Brain microvascular endothelial cell (primary cell): ENCODE measurements around the gene SUCLG2.

Experiments used
- DNase-seq: peaks from one replicate; pipeline ENCODE4 v3.0.0-alpha.2; 2020
- H3K27ac ChIP-seq: fragments of 250-450 bp; sonication (Bioruptor Pico); 2 replicates; pipeline ENCODE4 v1.5.1; 2020; ENCODE audit warnings: mild to moderate bottlenecking, moderate library complexity
- H3K27me3 ChIP-seq: fragments of 250-450 bp; sonication (Bioruptor Pico); replicated peaks from 2 replicates; pipeline ENCODE4 v1.5.1; 2020; ENCODE audit warnings: mild to moderate bottlenecking
- H3K36me3 ChIP-seq: fragments of 250-450 bp; sonication (Bioruptor Pico); replicated peaks from 2 replicates; pipeline ENCODE4 v1.5.1; 2020; ENCODE audit warnings: mild to moderate bottlenecking
- H3K4me3 ChIP-seq: 2 replicates; pipeline ENCODE4 v1.5.1; 2011; ENCODE audit warnings: low read depth, mild to moderate bottlenecking, control low read depth, low read length, moderate library complexity
- in situ Hi-C: cut with HindIII; loops from 2 replicates; pipeline ENCODE4 v1.10.0; 2017; ENCODE audit warnings: low sequenced_read_pairs, low pct_ligation_motif_present
- TF ChIP-seq, protein P1 (sequence below): IDR thresholded peaks from 2 replicates; pipeline ENCODE4 v1.5.1; 2011; ENCODE audit warnings: low read depth, mild to moderate bottlenecking, moderate library complexity, low read length, control low read depth, inconsistent platforms; ENCODE audit errors: missing control alignments

Gene SUCLG2

DNA sequence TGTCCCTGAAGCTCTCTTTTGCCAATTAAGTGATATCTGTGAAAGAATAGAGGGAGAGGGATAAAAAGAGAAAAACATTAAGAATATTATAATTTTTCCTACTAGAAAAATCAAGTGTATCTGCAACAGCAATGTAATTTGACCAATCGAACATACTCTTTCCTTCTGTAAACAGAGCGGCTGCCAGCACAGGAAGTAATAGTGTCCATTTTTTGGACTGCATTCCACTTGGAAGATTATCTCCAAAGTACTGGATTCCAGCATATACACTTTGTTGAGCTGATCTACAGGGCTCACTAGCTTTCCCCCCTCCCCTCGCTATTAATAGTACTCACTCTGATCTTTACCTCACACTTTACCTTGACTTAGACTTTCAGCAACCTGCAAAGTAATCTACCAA is 90.4 kb downstream of the SUCLG2 start:
- H3K27ac ChIP-seq = no peak overlapping the region
- DNase-seq = peak; percentile 20
- H3K36me3 ChIP-seq = no peaks in the 10 kb centered on the region
- H3K4me3 ChIP-seq = no peak overlapping the region
- in situ Hi-C loops = no loop called here
- TF ChIP-seq, protein P1, sequence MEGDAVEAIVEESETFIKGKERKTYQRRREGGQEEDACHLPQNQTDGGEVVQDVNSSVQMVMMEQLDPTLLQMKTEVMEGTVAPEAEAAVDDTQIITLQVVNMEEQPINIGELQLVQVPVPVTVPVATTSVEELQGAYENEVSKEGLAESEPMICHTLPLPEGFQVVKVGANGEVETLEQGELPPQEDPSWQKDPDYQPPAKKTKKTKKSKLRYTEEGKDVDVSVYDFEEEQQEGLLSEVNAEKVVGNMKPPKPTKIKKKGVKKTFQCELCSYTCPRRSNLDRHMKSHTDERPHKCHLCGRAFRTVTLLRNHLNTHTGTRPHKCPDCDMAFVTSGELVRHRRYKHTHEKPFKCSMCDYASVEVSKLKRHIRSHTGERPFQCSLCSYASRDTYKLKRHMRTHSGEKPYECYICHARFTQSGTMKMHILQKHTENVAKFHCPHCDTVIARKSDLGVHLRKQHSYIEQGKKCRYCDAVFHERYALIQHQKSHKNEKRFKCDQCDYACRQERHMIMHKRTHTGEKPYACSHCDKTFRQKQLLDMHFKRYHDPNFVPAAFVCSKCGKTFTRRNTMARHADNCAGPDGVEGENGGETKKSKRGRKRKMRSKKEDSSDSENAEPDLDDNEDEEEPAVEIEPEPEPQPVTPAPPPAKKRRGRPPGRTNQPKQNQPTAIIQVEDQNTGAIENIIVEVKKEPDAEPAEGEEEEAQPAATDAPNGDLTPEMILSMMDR = no peak
- no peaks in the 10 kb centered on the region for H3K27me3 ChIP-seq

GRCh38 chr3:67561667-67562394 is 92.6 kb downstream of the SUCLG2 start:
- in situ Hi-C loops = no loop called here
- Histone ChIP-seq H3K36me3 (no peaks in the 10 kb centered on the region), H3K4me3 (no peak overlapping the region), H3K27ac (no peak overlapping the region), H3K27me3 (no peaks in the 10 kb centered on the region)
- TF ChIP-seq, protein P1 = no peak
- DNase-seq = no peak

DNA sequence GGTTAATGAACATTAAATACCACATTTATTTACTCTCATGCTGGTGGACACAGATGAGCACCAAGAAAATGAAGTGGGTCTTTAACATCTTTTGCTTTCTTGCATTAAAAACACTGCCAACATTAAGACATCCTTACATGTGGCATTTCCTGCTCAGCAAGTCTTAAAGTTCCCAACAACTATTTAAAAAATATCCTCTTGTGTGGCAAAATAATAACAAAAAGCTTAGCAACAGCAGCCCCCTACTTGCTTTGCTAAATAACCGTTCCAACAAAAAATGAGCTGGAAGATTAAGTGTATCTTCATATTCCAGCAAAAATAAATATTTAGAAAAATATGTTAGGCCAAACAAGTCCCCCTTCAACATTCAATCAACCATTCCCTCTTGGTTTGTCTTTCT is 93.1 kb downstream of the SUCLG2 start:
- in situ Hi-C loops = no loop called here
- no peak for DNase-seq
- TF ChIP-seq, protein P1 = no peak
- no peaks in the 10 kb centered on the region for H3K36me3 ChIP-seq
- H3K27ac ChIP-seq = no peak overlapping the region
- no peaks in the 10 kb centered on the region for H3K27me3 ChIP-seq
- H3K4me3 ChIP-seq = no peak overlapping the region

- no peak overlapping the region for H3K4me3 ChIP-seq
- DNase-seq = no peak
- H3K27ac ChIP-seq = no peak overlapping the region
- TF ChIP-seq, protein P1 = no peak
- no peaks in the 10 kb centered on the region for H3K27me3 ChIP-seq
- in situ Hi-C loops = no loop called here
- no peaks in the 10 kb centered on the region for H3K36me3 ChIP-seq
Observed at GRCh38 chr3:67559029-67559605, 95.3 kb downstream of the SUCLG2 start.

DNA sequence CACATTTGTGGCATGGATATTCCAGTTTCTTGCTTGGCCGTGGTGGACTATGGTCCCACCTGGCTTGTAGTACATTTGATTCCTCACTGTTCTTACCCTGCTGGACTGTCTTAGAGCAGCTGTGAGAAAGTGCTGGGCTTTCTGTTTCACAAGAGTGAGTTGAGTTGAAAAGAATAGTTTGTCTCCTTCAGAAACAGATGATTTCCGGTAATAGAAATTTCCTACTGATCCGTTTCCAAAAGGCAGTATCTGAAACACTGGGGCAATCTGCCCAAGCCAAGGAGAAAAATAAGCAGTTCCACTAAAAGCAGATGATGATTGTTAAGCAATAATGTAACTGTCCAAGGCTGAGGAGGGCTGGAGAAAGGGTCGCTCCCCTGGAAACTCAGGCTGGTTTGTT is 96.0 kb downstream of the SUCLG2 start:
- TF ChIP-seq, protein P1 = no peak
- in situ Hi-C loops = no loop called here
- no peak overlapping the region for H3K4me3 ChIP-seq
- H3K27me3 ChIP-seq = no peaks in the 10 kb centered on the region
- no peaks in the 10 kb centered on the region for H3K36me3 ChIP-seq
- no peak for DNase-seq
- H3K27ac ChIP-seq = no peak overlapping the region
